PC-9 (cell line): ENCODE measurements around the gene HOXC9.

ENCODE experiments used
- EZH2 ChIP-seq: fragments of 200-600 bp; sonication (generic); IDR thresholded peaks from 2 replicates; pipeline ENCODE4 v1.8.0; 2017; ENCODE audit warnings: antibody characterized with exemption, low read depth
- TF ChIP-seq, protein P1 (sequence below): fragments of 200-600 bp; sonication (generic); conservative IDR thresholded peaks from 2 replicates; pipeline ENCODE4 v1.6.1; 2017; ENCODE audit warnings: mixed run types, antibody characterized with exemption, mild to moderate bottlenecking, moderate library complexity

DNA sequence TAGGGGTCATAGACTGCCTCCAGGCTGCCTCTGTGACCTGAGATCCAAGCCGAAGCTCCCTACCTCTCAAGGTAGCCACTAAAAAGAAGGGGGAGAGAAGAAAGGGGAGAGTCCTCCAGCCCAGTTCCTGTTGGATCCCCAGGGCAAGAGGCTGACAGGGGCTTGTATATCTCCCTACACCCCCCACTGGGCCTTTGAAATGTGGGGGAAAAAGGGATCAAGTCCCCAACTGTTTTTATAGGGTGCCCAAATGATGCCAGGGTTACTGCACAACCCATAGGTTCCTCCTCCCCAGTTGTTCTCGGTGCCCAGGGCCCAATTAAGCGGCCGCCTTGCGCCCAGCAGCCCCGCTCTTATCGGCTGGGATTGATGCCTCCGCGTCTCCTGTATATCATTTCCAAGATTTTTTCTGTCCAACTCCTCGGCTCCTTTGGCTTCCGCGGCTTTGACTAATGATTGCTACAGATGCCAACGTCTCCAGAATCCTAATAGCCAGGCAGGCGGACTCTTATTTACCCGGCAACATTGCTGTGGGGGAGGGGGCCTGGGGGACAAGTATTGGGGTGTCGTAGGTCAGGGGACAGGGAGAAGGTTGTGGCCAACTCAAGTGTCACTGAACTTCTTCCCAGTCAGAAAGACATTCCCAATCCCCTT lies 46.0 kb downstream of the HOXC9 start:
- TF ChIP-seq, protein P1, sequence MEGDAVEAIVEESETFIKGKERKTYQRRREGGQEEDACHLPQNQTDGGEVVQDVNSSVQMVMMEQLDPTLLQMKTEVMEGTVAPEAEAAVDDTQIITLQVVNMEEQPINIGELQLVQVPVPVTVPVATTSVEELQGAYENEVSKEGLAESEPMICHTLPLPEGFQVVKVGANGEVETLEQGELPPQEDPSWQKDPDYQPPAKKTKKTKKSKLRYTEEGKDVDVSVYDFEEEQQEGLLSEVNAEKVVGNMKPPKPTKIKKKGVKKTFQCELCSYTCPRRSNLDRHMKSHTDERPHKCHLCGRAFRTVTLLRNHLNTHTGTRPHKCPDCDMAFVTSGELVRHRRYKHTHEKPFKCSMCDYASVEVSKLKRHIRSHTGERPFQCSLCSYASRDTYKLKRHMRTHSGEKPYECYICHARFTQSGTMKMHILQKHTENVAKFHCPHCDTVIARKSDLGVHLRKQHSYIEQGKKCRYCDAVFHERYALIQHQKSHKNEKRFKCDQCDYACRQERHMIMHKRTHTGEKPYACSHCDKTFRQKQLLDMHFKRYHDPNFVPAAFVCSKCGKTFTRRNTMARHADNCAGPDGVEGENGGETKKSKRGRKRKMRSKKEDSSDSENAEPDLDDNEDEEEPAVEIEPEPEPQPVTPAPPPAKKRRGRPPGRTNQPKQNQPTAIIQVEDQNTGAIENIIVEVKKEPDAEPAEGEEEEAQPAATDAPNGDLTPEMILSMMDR = no peak
- no peak for TF ChIP-seq EZH2
